HepG2 (cell line): ENCODE data around the gene FYTTD1. TPM values are rescaled to one million over a fixed set of nuclear protein-coding genes. Genes with fewer than 3 reads are reported as not detected.

Experiments
- ARNT2 ChIP-seq: sonication (generic); formaldehyde crosslinking; IDR thresholded peaks from 2 replicates; pipeline ENCODE4 v1.8.0; 2022; ENCODE audit warnings: mild to moderate bottlenecking, low read depth, missing genetic modification reagents, moderate library complexity
- ARNTL ChIP-seq: sonication (generic); formaldehyde crosslinking; IDR thresholded peaks from 2 replicates; pipeline ENCODE4 v1.4.0; 2020; ENCODE audit warnings: mild to moderate bottlenecking, missing genetic modification reagents
- HIVEP1 ChIP-seq: sonication (generic); formaldehyde crosslinking; IDR thresholded peaks from 2 replicates; pipeline ENCODE4 v1.4.0; 2020; ENCODE audit warnings: mild to moderate bottlenecking, missing genetic modification reagents
- HNRNPK ChIP-seq: fragments of 200-400 bp; formaldehyde crosslinking; IDR thresholded peaks from 2 replicates; pipeline ENCODE4 v1.6.1; 2018; ENCODE audit warnings: low read length, low read depth, moderate library complexity, mild to moderate bottlenecking; ENCODE audit not compliant: poor library complexity, severe bottlenecking
- IKZF4 ChIP-seq: sonication (generic); formaldehyde crosslinking; IDR thresholded peaks from 2 replicates; pipeline ENCODE4 v1.5.1; 2020; ENCODE audit warnings: borderline replicate concordance, mild to moderate bottlenecking, low read depth, missing genetic modification reagents; ENCODE audit errors: not compliant biosample characterization
- MAZ ChIP-seq, 2 experiments: sonication (generic) in 1 of 2; formaldehyde crosslinking in 1 of 2; IDR thresholded peaks; 2 replicates each; pipeline versions ENCODE4 v1.5.0 to v1.6.1; 2012 to 2020; ENCODE audit warnings: low read depth in 2 of 2, mild to moderate bottlenecking in 2 of 2, borderline replicate concordance in 1 of 2, improper control_type of control experiment in 1 of 2, low read length in 1 of 2, missing genetic modification reagents in 1 of 2, moderate library complexity in 1 of 2
- NFATC3 ChIP-seq: sonication (generic); formaldehyde crosslinking; IDR thresholded peaks from 2 replicates; pipeline ENCODE4 v1.5.1; 2020; ENCODE audit warnings: mild to moderate bottlenecking, missing genetic modification reagents
- PPARG ChIP-seq: conservative IDR thresholded peaks from 2 replicates; pipeline ENCODE4 v1.6.1; 2016; ENCODE audit warnings: missing biosample characterization, missing genetic modification reagents
- RAD21 ChIP-seq: fragments of 450-650 bp; formaldehyde crosslinking; IDR thresholded peaks from 2 replicates; pipeline ENCODE4 v1.5.0; 2020; ENCODE audit warnings: mild to moderate bottlenecking
- RNF2 ChIP-seq: fragments of 450-650 bp; conservative IDR thresholded peaks from 2 replicates; pipeline ENCODE4 v1.6.1; 2016; ENCODE audit warnings: low read depth
- STAG1 ChIP-seq: sonication (generic); formaldehyde crosslinking; IDR thresholded peaks from 2 replicates; pipeline ENCODE4 v1.4.0; 2020; ENCODE audit warnings: missing genetic modification reagents
- TBX3 ChIP-seq: fragments of 450-650 bp; IDR thresholded peaks from 2 replicates; pipeline ENCODE4 v1.6.1; 2017; ENCODE audit warnings: antibody characterized with exemption, mild to moderate bottlenecking, inconsistent platforms, borderline replicate concordance
- THAP11 ChIP-seq: IDR thresholded peaks from 2 replicates; pipeline ENCODE4 v1.6.1; 2016; ENCODE audit warnings: missing biosample characterization, missing genetic modification reagents
- ZFAT ChIP-seq: sonication (generic); formaldehyde crosslinking; conservative IDR thresholded peaks from 2 replicates; pipeline ENCODE4 v1.8.1; 2023; ENCODE audit warnings: missing genetic modification reagents, inconsistent platforms
- ZKSCAN5 ChIP-seq: sonication (generic); formaldehyde crosslinking; IDR thresholded peaks from 2 replicates; pipeline ENCODE4 v1.5.1; 2020; ENCODE audit warnings: mild to moderate bottlenecking, missing genetic modification reagents
- ZNF17 ChIP-seq: sonication (generic); formaldehyde crosslinking; IDR thresholded peaks from 2 replicates; pipeline ENCODE4 v1.5.0; 2020; ENCODE audit warnings: mild to moderate bottlenecking, missing genetic modification reagents
- ZNF546 ChIP-seq: sonication (generic); formaldehyde crosslinking; conservative IDR thresholded peaks from 2 replicates; pipeline ENCODE4 v1.8.1; 2023; ENCODE audit warnings: mild to moderate bottlenecking, missing genetic modification reagents
- ZNF749 ChIP-seq: sonication (generic); formaldehyde crosslinking; IDR thresholded peaks from 2 replicates; pipeline ENCODE4 v1.8.0; 2022; ENCODE audit warnings: mild to moderate bottlenecking, missing genetic modification reagents, moderate library complexity, borderline replicate concordance
- ZNF839 ChIP-seq: sonication (generic); formaldehyde crosslinking; IDR thresholded peaks from 2 replicates; pipeline ENCODE4 v1.4.0; 2020; ENCODE audit warnings: missing genetic modification reagents, mild to moderate bottlenecking, borderline replicate concordance
- polyA plus RNA-seq, 8 experiments: library from polyadenylated mRNA; depleted of rRNA in 3 of 8; stranded (reverse) in 7 of 8; unstranded in 1 of 8; fragments of >200 nt; fragmentation: Illumina TruSeq in 4 of 8; extraction: Trizol in 4 of 8; gene quantifications; 2 replicates each; pipeline versions ENCODE4 v1.2.1 to v1.2.3, GENCODE V29; 2011 to 2016; ENCODE audit warnings: low read depth in 4 of 8, missing spikeins in 1 of 8, mixed read lengths in 1 of 8; ENCODE audit not compliant: insufficient read depth in 1 of 8
- total RNA-seq, 5 experiments: library from RNA; depleted of rRNA; stranded (reverse); fragments of >200 nt; fragmentation: Illumina TruSeq; extraction: Trizol; gene quantifications; 2 replicates each; pipeline ENCODE4 v1.2.3, GENCODE V29; 2016; ENCODE audit warnings: low read depth in 1 of 5
- TF ChIP-seq, protein P1 (sequence below): sonication (generic); formaldehyde crosslinking; IDR thresholded peaks from 2 replicates; pipeline ENCODE4 v1.5.1; 2020; ENCODE audit warnings: mild to moderate bottlenecking, missing genetic modification reagents, moderate library complexity
- TF ChIP-seq, protein P2 (sequence below): sonication (generic); formaldehyde crosslinking; IDR thresholded peaks from 2 replicates; pipeline ENCODE4 v1.8.1; 2023; ENCODE audit warnings: mild to moderate bottlenecking, missing genetic modification reagents, borderline replicate concordance
- TF ChIP-seq, protein P3 (sequence below): sonication (generic); formaldehyde crosslinking; IDR thresholded peaks from 2 replicates; pipeline ENCODE4 v1.4.0; 2020; ENCODE audit warnings: missing genetic modification reagents

FYTTD1 gene
- total and polyA plus RNA-seq, 2 of the 13 experiments (the other 11 are each of a cell fraction or from before 2014, with no cell fraction given), result 6.5 to 28.8 TPM

DNA sequence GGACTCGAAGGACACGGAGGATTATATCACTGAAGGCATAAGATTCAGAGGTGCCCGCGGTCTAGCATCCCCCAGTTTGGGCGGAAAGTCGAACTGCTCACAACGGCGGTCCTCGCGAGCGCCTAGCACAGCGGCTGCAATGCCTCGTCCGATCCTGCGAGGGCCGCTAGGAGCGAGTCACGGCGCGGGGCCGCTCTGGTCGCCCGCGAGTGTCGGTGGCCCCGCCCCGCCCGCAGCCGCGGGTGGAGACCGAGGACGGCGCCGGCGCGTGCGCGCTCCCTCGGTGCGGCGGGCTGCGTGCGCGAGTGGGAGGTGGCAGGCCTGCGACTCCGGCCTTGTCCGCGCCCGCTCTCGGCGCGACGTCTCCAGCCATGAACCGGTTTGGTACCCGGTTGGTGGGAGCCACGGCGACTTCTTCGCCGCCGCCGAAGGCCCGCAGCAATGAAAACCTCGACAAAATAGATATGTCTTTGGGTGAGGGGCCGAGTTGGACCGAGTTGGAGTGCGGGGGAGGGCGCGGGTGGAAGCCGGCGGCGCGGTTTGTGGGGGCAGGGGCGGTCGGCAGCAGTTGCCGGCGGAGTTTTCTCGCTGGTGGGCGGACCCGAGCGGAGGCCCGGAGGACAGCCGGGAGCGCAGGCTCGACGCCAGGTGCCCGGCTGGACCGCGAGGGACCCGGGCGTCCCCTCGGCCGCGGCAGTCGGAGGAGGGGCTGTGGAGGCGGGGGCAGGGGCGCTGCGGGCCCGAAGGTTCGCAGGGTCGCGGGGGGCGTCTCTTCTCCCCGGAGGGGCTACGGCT, at the start of gene FYTTD1 (continued):
- TF ChIP-seq, protein P1, sequence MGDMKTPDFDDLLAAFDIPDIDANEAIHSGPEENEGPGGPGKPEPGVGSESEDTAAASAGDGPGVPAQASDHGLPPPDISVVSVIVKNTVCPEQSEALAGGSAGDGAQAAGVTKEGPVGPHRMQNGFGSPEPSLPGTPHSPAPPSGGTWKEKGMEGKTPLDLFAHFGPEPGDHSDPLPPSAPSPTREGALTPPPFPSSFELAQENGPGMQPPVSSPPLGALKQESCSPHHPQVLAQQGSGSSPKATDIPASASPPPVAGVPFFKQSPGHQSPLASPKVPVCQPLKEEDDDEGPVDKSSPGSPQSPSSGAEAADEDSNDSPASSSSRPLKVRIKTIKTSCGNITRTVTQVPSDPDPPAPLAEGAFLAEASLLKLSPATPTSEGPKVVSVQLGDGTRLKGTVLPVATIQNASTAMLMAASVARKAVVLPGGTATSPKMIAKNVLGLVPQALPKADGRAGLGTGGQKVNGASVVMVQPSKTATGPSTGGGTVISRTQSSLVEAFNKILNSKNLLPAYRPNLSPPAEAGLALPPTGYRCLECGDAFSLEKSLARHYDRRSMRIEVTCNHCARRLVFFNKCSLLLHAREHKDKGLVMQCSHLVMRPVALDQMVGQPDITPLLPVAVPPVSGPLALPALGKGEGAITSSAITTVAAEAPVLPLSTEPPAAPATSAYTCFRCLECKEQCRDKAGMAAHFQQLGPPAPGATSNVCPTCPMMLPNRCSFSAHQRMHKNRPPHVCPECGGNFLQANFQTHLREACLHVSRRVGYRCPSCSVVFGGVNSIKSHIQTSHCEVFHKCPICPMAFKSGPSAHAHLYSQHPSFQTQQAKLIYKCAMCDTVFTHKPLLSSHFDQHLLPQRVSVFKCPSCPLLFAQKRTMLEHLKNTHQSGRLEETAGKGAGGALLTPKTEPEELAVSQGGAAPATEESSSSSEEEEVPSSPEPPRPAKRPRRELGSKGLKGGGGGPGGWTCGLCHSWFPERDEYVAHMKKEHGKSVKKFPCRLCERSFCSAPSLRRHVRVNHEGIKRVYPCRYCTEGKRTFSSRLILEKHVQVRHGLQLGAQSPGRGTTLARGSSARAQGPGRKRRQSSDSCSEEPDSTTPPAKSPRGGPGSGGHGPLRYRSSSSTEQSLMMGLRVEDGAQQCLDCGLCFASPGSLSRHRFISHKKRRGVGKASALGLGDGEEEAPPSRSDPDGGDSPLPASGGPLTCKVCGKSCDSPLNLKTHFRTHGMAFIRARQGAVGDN (CRISPR knock-in tag), result peak; percentile 96
- 0 out of 2 replicates have a peak, but pooled peaks have one; percentile 12 for TF ChIP-seq MAZ (IDR thresholded peaks at IDR 0.05; ENCODE audit: borderline replicate concordance, low read depth, low read length)
- TF ChIP-seq MAZ (CRISPR knock-in tag; IDR thresholded peaks at IDR 0.05; ENCODE audit: low read depth), result peak; percentile 89
- no peak for TF ChIP-seq TBX3
- no peak for TF ChIP-seq ZNF17 (CRISPR knock-in tag)
- TF ChIP-seq, protein P2, sequence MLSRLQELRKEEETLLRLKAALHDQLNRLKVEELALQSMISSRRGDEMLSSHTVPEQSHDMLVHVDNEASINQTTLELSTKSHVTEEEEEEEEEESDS (CRISPR knock-in tag), result peak; percentile 23; the same call in 1 of the 2 replicates
- no peak for TF ChIP-seq ARNTL
- peak; percentile 78 for TF ChIP-seq THAP11 (CRISPR knock-in tag)
- peak; percentile 84 for TF ChIP-seq ARNT2 (CRISPR knock-in tag)
- no peak for TF ChIP-seq HIVEP1 (CRISPR knock-in tag)
- peak; percentile 71 for TF ChIP-seq IKZF4
- TF ChIP-seq, protein P3, sequence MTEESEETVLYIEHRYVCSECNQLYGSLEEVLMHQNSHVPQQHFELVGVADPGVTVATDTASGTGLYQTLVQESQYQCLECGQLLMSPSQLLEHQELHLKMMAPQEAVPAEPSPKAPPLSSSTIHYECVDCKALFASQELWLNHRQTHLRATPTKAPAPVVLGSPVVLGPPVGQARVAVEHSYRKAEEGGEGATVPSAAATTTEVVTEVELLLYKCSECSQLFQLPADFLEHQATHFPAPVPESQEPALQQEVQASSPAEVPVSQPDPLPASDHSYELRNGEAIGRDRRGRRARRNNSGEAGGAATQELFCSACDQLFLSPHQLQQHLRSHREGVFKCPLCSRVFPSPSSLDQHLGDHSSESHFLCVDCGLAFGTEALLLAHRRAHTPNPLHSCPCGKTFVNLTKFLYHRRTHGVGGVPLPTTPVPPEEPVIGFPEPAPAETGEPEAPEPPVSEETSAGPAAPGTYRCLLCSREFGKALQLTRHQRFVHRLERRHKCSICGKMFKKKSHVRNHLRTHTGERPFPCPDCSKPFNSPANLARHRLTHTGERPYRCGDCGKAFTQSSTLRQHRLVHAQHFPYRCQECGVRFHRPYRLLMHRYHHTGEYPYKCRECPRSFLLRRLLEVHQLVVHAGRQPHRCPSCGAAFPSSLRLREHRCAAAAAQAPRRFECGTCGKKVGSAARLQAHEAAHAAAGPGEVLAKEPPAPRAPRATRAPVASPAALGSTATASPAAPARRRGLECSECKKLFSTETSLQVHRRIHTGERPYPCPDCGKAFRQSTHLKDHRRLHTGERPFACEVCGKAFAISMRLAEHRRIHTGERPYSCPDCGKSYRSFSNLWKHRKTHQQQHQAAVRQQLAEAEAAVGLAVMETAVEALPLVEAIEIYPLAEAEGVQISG (CRISPR knock-in tag), result peak; percentile 99
- no peak for TF ChIP-seq PPARG (CRISPR knock-in tag)
- TF ChIP-seq ZNF839 (CRISPR knock-in tag), result 0 out of 2 replicates have a peak, but pooled peaks have one; percentile 39
- TF ChIP-seq ZNF546, result peak; percentile 73; the same call in 1 of the 2 replicates
- peak; percentile 73; the same call in 1 of the 2 replicates for TF ChIP-seq ZNF749 (CRISPR knock-in tag)
- TF ChIP-seq RNF2, result peak; percentile 82
- TF ChIP-seq NFATC3 (CRISPR knock-in tag), result no peak; the same call in 1 of the 2 replicates
- peak; percentile 11; the same call in 1 of the 2 replicates for TF ChIP-seq STAG1 (CRISPR knock-in tag)
- TF ChIP-seq RAD21 (CRISPR knock-in tag), result peak; percentile 55
- TF ChIP-seq ZKSCAN5 (CRISPR knock-in tag), result no peak
- peak; percentile 39 for TF ChIP-seq HNRNPK
- 0 out of 2 replicates have a peak, but pooled peaks have one; percentile 38 for TF ChIP-seq ZFAT (CRISPR knock-in tag)
